Left forelimb (tissue), 1 donor: ENCODE results near the gene CNTNAP5.

Source experiments
- DNase-seq: peaks from one replicate; pipeline ENCODE4 v3.0.0-alpha.2; 2018; ENCODE audit warnings: low spot score

Gene CNTNAP5

GRCh38 chr2:124269348-124269747 is 244.3 kb downstream of the CNTNAP5 start:
- no peak for DNase-seq

GRCh38 chr2:124272261-124272841 is 247.3 kb downstream of the CNTNAP5 start:
- no peak for DNase-seq

- DNase-seq: no peak
These were observed 256.5 kb downstream of the CNTNAP5 start for GRCh38 chr2:124281541-124281940.

GRCh38 chr2:124283096-124283495 is 258.0 kb downstream of the CNTNAP5 start:
- DNase-seq: no peak

- no peak for DNase-seq
These were observed 261.1 kb downstream of the CNTNAP5 start for GRCh38 chr2:124286089-124286783.

GRCh38 chr2:124289060-124289459 is 264.0 kb downstream of the CNTNAP5 start:
- DNase-seq: no peak

- DNase-seq: no peak
These were observed 264.5 kb downstream of the CNTNAP5 start for GRCh38 chr2:124289615-124290014.

- DNase-seq: no peak
These were observed 271.4 kb downstream of the CNTNAP5 start for GRCh38 chr2:124296470-124296869.

- no peak for DNase-seq
These were observed 276.8 kb downstream of the CNTNAP5 start for GRCh38 chr2:124301915-124302314.

- no peak for DNase-seq
These were observed 283.4 kb downstream of the CNTNAP5 start for GRCh38 chr2:124308319-124309062.

- no peak for DNase-seq
These were observed 284.6 kb downstream of the CNTNAP5 start for GRCh38 chr2:124309563-124310138.

GRCh38 chr2:124310671-124311070 is 285.6 kb downstream of the CNTNAP5 start:
- DNase-seq: no peak

- DNase-seq: no peak
These were observed 289.0 kb downstream of the CNTNAP5 start for GRCh38 chr2:124314084-124314483.

- no peak for DNase-seq
These were observed 290.3 kb downstream of the CNTNAP5 start for GRCh38 chr2:124315221-124315880.

GRCh38 chr2:124316133-124316532 is 291.0 kb downstream of the CNTNAP5 start:
- no peak for DNase-seq

- DNase-seq: no peak
These were observed 292.0 kb downstream of the CNTNAP5 start for GRCh38 chr2:124316881-124317605.

GRCh38 chr2:124317628-124318027 is 292.5 kb downstream of the CNTNAP5 start:
- DNase-seq: no peak

GRCh38 chr2:124318913-124319312 is 293.8 kb downstream of the CNTNAP5 start:
- DNase-seq: no peak

GRCh38 chr2:124319577-124319976 is 294.5 kb downstream of the CNTNAP5 start:
- no peak for DNase-seq

GRCh38 chr2:124320051-124320688 is 295.1 kb downstream of the CNTNAP5 start:
- DNase-seq: no peak

GRCh38 chr2:124323321-124323720 is 298.2 kb downstream of the CNTNAP5 start:
- DNase-seq: no peak
